ENCODE measurements around the gene EDAR.

EDAR gene

DNA sequence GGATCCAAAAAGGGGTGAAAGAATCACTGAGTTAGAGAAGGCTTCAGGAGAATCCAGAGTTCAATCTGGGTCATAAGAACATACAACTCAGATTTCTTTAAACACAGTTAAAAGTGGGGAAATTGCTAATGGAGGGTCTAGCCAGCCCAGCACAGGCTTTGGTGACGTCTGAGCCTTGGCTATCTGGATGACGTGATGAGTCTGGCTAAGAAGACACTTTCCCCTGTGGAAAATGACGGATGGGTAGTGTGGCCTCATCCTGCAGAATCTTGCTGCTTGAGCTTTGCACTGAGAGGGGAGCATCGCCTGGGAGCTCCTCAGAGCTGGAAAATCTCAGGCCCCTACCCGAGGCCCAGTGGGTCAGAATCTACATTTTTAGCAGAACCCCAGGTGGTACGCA is 19.2 kb downstream of the EDAR start:
- Histone ChIP-seq H3K4me1 (no peaks in the 10 kb centered on the region), H3K9me3 (no peaks in the 10 kb centered on the region), H3K27me3 (ENCODE audit: low read depth) (no peaks in the 10 kb centered on the region), H3K36me3 (replicated peaks) (no peaks in the 10 kb centered on the region), H3K4me3 (no peak overlapping the region)
- no peak for DNase-seq (ENCODE audit: low spot score in 2 of 2)
- in situ Hi-C loops (cut with MboI; ENCODE audit: low sequenced_read_pairs) = no loop called here

DNA sequence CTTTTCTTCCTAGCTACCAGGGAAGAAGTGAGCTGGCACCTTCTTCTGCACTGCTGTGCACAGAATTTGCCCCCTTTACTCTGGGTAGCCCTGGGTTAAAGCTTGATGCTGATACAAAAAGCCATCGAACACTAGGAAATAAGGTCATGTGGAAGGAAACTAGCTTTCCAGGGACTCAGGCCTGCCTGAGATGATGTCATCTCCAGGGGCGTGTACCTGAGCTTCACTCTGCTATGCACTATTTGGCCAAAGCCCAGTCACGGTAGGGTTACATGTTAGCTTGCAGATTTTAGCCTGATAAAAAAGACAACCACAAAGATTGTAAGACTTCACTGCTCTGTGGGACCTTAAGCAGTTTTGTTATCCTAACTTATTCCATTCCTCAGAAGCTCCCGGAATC is 20.4 kb downstream of the EDAR start:
- in situ Hi-C loops (cut with MboI; ENCODE audit: low sequenced_read_pairs) = no loop called here
- Histone ChIP-seq H3K27me3 (ENCODE audit: low read depth) (no peaks in the 10 kb centered on the region), H3K9me3 (no peaks in the 10 kb centered on the region), H3K4me1 (no peaks in the 10 kb centered on the region), H3K36me3 (replicated peaks) (no peaks in the 10 kb centered on the region), H3K4me3 (no peak overlapping the region)
- DNase-seq (ENCODE audit: low spot score in 2 of 2) = no peak

DNA sequence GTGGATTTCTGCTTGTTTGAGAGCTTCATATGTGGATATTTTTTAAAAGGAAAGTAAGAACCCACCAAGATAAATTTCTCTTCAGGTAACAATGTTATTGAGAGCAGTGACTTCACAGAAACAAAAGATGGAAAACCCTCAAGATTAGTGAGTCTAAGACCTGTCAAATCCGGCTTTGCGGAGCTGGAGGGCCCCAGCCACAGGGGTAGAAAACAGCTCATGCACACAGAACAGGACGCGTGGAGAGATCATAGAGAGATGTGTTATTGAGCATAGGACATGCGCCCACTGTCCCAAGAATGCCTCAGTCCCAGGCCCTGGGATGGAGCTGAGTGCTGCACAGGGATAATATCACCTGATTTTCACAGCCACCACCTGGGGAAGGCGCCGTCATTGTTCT is 21.3 kb downstream of the EDAR start:
- Histone ChIP-seq H3K36me3 (replicated peaks) (no peaks in the 10 kb centered on the region), H3K27me3 (ENCODE audit: low read depth) (no peaks in the 10 kb centered on the region), H3K9me3 (no peaks in the 10 kb centered on the region), H3K4me3 (no peak overlapping the region), H3K4me1 (no peaks in the 10 kb centered on the region)
- DNase-seq (ENCODE audit: low spot score in 2 of 2) = no peak
- in situ Hi-C loops (cut with MboI; ENCODE audit: low sequenced_read_pairs) = no loop called here

DNA sequence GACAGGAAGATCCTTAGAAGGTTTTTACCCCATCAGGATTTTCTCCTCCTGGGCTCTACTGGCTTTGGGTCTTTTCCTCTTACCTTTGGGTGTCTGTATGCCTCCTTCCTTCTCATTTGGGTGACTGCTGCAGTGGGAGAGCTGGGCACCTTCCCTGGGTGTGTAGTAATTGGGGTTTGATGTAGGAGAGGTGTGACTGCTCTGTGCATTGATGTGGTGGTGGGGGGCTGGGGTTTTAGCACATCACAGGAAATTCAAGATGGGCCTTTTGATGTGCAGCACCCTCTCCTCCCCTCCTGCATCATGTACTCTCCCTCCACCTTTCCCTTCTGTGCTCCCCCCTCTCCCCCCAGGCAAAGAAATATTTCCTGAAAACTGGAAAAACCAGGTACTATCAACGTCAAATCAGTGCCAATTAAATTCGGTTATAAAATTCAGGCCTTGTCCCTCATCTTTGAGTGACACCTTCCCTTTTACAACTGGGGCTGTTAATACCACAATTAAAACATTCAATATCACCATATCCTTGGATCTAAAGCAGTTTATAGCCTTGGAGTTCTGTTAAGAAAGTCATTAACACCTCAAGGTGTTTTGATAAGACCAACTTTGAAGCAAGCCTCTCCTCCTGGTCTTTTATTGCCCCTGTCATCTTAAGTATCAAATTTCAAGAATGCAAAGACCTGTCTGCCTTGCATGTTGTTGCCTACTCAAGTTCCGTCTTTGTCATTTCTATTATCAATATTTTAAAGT is 23.3 kb downstream of the EDAR start:
- no peaks in the 10 kb centered on the region for H3K27me3 ChIP-seq (ENCODE audit: low read depth)
- no peak for DNase-seq (ENCODE audit: low spot score in 2 of 2)
- H3K4me1 ChIP-seq = no peaks in the 10 kb centered on the region
- no peaks in the 10 kb centered on the region for H3K9me3 ChIP-seq
- no peak overlapping the region for H3K4me3 ChIP-seq
- H3K36me3 ChIP-seq (replicated peaks) = no peaks in the 10 kb centered on the region
- in situ Hi-C loops (cut with MboI; ENCODE audit: low sequenced_read_pairs) = no loop called here

DNA sequence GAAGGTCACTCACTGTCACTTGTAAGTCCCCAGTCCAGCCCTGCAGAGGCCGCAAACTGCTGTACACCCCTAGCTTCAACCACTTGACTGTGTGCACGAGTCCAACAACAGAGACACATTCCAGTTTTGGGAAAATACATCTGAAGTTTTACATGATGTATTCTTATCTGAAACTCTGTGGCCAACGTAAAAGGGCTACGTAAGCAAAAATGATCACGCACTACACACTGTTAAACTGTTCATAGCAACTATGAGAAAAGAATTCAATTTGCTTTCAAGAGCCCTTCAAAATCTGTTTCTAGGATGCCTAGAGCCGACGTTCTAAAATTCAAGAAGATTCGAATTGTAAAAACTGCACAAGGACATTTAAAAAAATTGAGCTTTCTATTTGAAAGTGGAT is 26.0 kb downstream of the EDAR start:
- no peaks in the 10 kb centered on the region for H3K4me1 ChIP-seq
- in situ Hi-C loops (cut with MboI; ENCODE audit: low sequenced_read_pairs) = no loop called here
- H3K36me3 ChIP-seq (replicated peaks) = no peaks in the 10 kb centered on the region
- no peak for DNase-seq (ENCODE audit: low spot score in 2 of 2)
- no peaks in the 10 kb centered on the region for H3K27me3 ChIP-seq (ENCODE audit: low read depth)
- H3K9me3 ChIP-seq = no peaks in the 10 kb centered on the region
- H3K4me3 ChIP-seq = no peak overlapping the region

DNA sequence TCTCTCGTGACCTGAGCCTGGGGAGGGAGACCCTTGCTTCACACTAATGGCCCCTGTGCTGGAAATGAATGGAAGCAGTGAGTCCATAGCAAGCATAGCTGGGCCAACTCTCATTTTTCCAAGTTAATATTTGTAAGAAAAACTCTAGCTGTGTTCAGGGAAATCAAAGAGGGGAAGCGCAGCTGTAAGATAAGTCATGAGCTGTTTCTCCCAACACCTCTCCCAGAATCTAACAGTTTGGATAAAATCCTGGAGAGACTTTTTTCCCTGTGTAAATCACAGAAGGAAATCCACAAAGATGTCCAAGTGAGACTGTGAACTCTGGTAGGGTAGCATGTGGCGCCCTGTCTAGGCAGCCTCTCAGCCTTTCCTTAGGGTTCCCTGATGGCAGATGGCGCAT is 27.2 kb downstream of the EDAR start:
- Histone ChIP-seq H3K9me3 (no peaks in the 10 kb centered on the region), H3K4me1 (no peaks in the 10 kb centered on the region), H3K4me3 (no peak overlapping the region), H3K27me3 (ENCODE audit: low read depth) (no peaks in the 10 kb centered on the region), H3K36me3 (replicated peaks) (no peaks in the 10 kb centered on the region)
- in situ Hi-C loops (cut with MboI; ENCODE audit: low sequenced_read_pairs) = no loop called here
- DNase-seq (ENCODE audit: low spot score in 2 of 2) = no peak

DNA sequence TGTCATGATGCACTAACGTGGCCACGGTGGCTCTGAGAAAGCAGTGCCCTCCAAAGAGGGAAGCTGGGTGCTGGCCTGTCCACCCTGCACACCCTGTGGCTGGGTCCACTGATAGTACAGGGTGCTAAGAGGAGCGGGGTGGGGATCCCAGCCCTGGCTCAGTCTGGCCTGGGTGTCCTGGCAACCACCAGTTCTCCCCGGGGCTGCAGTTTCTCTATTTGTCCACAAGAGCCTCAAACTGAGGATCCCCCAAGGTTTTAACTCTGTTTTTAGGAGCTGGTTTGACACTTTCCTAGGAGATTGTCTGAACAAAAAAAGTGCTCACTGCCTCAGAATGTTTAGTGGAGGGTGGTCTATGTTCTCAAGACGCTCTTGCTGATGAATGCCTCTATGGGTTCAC is 29.0 kb downstream of the EDAR start:
- no peaks in the 10 kb centered on the region for H3K36me3 ChIP-seq (replicated peaks)
- no peaks in the 10 kb centered on the region for H3K4me1 ChIP-seq
- DNase-seq (ENCODE audit: low spot score in 2 of 2) = no peak
- H3K27me3 ChIP-seq (ENCODE audit: low read depth) = no peaks in the 10 kb centered on the region
- in situ Hi-C loops (cut with MboI; ENCODE audit: low sequenced_read_pairs) = no loop called here
- H3K9me3 ChIP-seq = no peaks in the 10 kb centered on the region
- no peak overlapping the region for H3K4me3 ChIP-seq

DNA sequence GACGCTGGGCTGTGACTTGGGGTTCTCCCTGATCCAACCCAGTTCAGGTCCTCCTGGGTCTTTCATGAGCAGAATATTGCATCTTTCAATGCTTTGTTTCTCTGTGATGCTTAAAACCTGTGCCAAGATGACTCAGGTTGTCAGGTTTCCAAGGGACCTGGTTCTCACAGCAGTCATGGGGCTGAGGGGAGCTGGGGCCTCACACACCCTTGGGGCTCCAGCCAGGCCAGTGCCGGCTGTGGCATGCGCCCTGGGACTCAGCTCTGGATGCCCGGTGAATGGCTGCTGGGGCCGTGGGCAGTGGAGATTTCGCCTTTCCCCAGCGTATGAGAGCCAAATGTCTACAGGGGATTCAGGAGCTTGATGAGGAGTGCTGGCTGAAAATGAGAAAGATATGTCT is 29.6 kb downstream of the EDAR start:
- Histone ChIP-seq H3K4me3 (no peak overlapping the region), H3K9me3 (no peaks in the 10 kb centered on the region), H3K36me3 (replicated peaks) (no peaks in the 10 kb centered on the region), H3K27me3 (ENCODE audit: low read depth) (no peaks in the 10 kb centered on the region), H3K4me1 (no peaks in the 10 kb centered on the region)
- DNase-seq (ENCODE audit: low spot score in 2 of 2) = no peak
- in situ Hi-C loops (cut with MboI; ENCODE audit: low sequenced_read_pairs) = no loop called here

DNA sequence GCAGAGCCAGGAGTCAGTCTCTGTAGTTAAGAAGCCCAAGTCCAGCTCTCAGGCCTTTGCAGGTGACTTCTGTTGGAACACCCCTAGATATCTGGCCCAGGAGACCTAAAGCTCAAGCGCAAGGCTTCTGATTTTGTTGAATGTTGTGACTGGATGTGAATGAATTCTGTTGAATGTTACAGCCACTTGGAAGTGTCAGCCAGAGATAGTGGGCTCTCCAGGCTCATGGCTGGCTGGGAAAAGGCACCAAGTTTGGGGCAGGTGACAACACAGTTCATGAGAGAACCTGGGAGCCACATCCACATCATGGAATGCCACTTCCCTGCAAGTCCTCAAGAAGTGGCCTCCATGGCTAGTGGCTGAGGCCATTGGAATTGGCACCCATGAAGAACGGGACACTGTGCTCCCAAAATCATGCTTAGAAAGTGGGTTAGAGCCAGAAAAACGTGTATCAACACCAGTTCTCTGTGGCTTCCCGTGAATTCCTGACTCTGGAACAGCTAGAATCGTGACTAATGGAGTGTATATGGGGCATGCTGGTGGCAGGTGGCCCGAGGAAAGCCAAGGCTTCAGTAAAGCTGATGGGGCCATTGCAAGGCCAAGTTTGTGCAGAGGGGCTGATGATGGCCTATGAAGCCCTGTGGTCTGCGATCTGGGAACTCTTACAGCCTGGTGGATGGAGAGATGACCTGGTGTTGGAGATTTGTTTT is 30.2 kb downstream of the EDAR start:
- Histone ChIP-seq H3K9me3 (no peaks in the 10 kb centered on the region), H3K4me1 (no peaks in the 10 kb centered on the region), H3K4me3 (no peak overlapping the region), H3K27me3 (ENCODE audit: low read depth) (no peaks in the 10 kb centered on the region), H3K36me3 (replicated peaks) (no peaks in the 10 kb centered on the region)
- in situ Hi-C loops (cut with MboI; ENCODE audit: low sequenced_read_pairs) = no loop called here
- DNase-seq (ENCODE audit: low spot score in 2 of 2) = no peak

DNA sequence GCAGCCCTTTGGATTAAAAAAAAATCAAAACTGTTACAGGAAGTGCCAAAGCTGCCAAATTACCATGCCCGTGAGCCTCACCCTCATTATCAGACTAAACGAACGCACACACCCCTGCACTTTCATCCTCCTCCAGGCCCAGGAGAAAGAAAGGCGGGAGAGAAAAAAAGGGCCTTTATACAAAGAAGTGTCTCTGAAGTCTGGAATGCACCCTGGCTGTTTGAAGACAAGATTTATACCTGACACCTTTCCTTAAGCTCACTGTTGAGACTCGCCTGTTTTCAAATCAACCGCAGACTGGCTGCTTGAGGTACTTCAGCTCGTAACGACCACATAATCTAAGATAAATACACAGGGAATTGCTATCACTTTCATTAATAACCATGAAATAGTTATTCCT is 31.0 kb downstream of the EDAR start:
- H3K4me1 ChIP-seq = no peaks in the 10 kb centered on the region
- H3K36me3 ChIP-seq (replicated peaks) = no peaks in the 10 kb centered on the region
- no peaks in the 10 kb centered on the region for H3K9me3 ChIP-seq
- no peak for DNase-seq (ENCODE audit: low spot score in 2 of 2)
- in situ Hi-C loops (cut with MboI; ENCODE audit: low sequenced_read_pairs) = no loop called here
- no peak overlapping the region for H3K4me3 ChIP-seq
- no peaks in the 10 kb centered on the region for H3K27me3 ChIP-seq (ENCODE audit: low read depth)

DNA sequence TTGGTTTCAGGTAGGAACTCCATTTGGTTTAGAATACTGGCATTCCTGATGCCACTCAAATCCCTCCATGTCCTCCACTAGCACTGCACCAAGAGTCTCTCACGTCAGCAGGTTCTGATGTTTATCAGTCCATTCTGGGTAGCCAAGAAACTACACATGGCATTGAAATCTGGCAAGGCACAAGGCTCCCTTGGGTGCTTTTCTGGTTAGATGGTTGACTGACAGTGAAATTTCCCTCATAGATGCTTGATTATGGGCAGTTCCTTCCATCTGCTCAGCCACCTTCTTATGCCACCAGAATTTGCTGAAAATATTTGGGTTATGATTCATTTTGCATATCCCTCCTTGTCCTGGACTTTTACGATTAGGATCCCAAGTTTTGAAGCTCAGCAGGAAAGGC is 32.6 kb downstream of the EDAR start:
- H3K4me3 ChIP-seq = no peak overlapping the region
- no peak for DNase-seq (ENCODE audit: low spot score in 2 of 2)
- H3K9me3 ChIP-seq = no peaks in the 10 kb centered on the region
- no peaks in the 10 kb centered on the region for H3K36me3 ChIP-seq (replicated peaks)
- H3K27me3 ChIP-seq (ENCODE audit: low read depth) = no peaks in the 10 kb centered on the region
- H3K4me1 ChIP-seq = no peaks in the 10 kb centered on the region
- in situ Hi-C loops (cut with MboI; ENCODE audit: low sequenced_read_pairs) = no loop called here

DNA sequence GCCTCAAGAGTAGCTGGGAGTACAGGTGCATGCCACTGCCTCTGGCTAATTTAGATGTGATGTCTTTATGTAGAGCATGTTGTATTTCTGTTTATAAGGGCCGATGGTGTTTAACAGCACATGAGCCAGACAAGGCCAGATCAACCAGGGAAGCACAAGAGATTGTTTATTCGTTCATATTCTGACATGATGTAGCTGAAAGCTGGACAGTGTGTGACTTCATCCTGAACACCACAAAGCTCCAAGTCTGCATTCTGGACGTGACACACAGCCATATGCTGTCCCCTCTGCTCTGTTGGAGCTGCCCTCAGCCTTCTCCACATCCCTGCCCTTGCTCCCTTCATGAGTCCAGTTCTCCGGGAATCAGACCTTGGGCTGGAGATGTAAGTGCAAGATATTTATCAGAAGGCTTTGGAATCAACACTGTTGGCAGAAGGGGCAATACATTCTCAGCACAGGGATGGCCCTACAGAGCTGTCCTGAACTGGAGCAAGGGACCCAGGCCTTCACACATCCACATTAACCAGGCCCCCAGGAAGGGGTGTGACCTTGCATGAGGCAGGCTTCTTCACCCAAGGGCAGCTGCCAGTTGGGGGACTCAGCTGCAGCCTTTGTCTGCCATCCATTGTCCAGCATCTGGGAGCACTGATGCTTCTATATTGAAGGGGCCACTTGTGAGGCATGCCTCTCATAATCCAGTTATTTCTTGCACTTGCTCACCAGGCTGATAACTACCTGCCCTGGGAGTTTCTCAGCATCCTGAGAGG is 38.5 kb downstream of the EDAR start:
- in situ Hi-C loops (cut with MboI; ENCODE audit: low sequenced_read_pairs) = no loop called here

DNA sequence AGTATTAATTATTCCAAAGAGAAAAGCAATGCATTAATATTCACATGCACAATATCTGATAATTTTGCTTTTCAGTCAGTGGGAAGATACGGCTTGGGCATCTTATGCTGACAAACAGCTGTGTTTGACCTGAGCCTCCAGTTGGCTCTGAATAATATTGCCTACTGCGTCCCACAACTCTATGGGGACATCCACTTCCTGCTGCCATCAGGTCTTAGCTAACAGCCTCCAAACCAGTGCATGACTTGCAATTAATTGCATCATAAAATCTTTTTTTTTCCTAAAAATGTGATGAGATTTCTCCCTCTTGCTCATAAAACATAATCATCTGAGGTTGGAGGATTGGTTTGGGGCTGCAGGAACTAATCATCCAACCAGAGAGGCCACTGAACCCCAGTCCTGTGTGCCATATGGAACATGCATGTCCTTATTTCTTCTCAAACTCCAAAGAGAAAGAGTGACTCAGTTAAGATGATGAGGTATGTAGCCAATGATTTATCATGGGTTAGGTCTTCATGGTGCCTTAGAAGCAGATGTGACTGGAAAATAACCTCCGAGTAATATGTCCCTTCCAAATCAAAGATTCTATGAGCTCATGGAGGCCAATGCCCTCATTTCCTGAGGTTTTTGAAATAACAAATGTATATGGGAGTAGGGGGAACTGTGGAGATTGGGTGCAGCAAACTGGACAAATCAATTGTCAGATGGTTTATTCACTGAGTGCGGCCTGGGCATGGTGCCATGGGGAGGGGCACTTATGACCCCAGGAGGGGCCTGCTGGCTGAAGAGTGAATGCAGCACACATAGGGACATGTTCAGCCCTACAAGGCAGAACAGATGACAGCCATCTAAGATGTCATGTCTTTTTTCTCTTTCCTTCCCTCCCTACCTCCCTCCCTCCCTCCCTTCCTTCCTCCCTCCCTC is 39.4 kb downstream of the EDAR start:
- Histone ChIP-seq H3K36me3 (replicated peaks) (no peaks in the 10 kb centered on the region), H3K4me3 (no peak overlapping the region), H3K27me3 (ENCODE audit: low read depth) (no peaks in the 10 kb centered on the region), H3K9me3 (peaks cover 2% of the 10 kb centered on the region; the same call in 1 of the 2 replicates), H3K4me1 (no peaks in the 10 kb centered on the region)
- DNase-seq (ENCODE audit: low spot score in 2 of 2) = no peak
- in situ Hi-C loops (cut with MboI; ENCODE audit: low sequenced_read_pairs) = no loop called here

More for the DNA sequence above, 38.5 kb downstream of the EDAR start:
- no peaks in the 10 kb centered on the region for H3K36me3 ChIP-seq (replicated peaks)
- H3K9me3 ChIP-seq = peaks cover 2% of the 10 kb centered on the region; the same call in 1 of the 2 replicates
- no peaks in the 10 kb centered on the region for H3K27me3 ChIP-seq (ENCODE audit: low read depth)
- no peaks in the 10 kb centered on the region for H3K4me1 ChIP-seq
- no peak for DNase-seq (ENCODE audit: low spot score in 2 of 2)
- no peak overlapping the region for H3K4me3 ChIP-seq
